ENCODE data around the gene RSRC1.

The RSRC1 gene

GRCh38 chr3:158085358-158085757 lies 24.5 kb upstream of the RSRC1 start:
- no peak overlapping the region for H3K4me3 ChIP-seq (ENCODE audit: low read depth, low read length)
- no peak for TF ChIP-seq CTCF (IDR thresholded peaks at IDR 0.05; ENCODE audit: low read depth, low read length)
- H3K36me3 ChIP-seq = no peaks in the 10 kb centered on the region

GRCh38 chr3:158085931-158086330 lies 24.0 kb upstream of the RSRC1 start:
- Histone ChIP-seq H3K4me3 (ENCODE audit: low read depth, low read length) (no peak overlapping the region), H3K36me3 (no peaks in the 10 kb centered on the region), H3K27me3 (no peaks in the 10 kb centered on the region), H3K4me1 (0 out of 2 replicates have a peak, but pooled peaks cover 5% of the 10 kb centered on the region), H3K9me3 (no peaks in the 10 kb centered on the region)
- TF ChIP-seq CTCF (IDR thresholded peaks at IDR 0.05; ENCODE audit: low read depth, low read length) = no peak
- no peak for DNase-seq

More at GRCh38 chr3:158085358-158085757, 24.5 kb upstream of the RSRC1 start:
- no peaks in the 10 kb centered on the region for H3K27me3 ChIP-seq
- 0 out of 2 replicates have a peak, but pooled peaks cover 5% of the 10 kb centered on the region for H3K4me1 ChIP-seq
- no peak for DNase-seq
- no peaks in the 10 kb centered on the region for H3K9me3 ChIP-seq

DNA sequence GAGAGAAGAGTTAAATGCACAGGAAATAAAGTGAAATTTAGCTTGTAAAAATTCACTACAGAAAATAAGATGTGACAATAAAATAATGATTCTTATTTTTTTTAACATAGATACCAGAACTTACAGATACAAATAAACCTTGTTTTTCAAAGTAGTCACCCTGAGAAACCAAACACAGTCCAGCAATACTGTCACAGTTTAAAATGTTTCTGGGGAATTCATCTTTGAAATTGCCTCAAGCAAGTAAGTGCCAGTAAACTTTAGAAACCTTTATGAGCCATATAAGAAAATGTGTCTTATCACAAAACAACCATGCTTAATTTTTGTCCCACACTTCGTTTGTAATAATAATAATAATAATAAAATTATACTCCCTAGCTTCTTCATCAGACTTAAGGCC lies 23.5 kb upstream of the RSRC1 start:
- no peak for DNase-seq
- Histone ChIP-seq H3K9me3 (no peaks in the 10 kb centered on the region), H3K36me3 (no peaks in the 10 kb centered on the region), H3K4me1 (0 out of 2 replicates have a peak, but pooled peaks cover 5% of the 10 kb centered on the region), H3K4me3 (ENCODE audit: low read depth, low read length) (no peak overlapping the region), H3K27me3 (no peaks in the 10 kb centered on the region)
- TF ChIP-seq CTCF (IDR thresholded peaks at IDR 0.05; ENCODE audit: low read depth, low read length) = no peak

DNA sequence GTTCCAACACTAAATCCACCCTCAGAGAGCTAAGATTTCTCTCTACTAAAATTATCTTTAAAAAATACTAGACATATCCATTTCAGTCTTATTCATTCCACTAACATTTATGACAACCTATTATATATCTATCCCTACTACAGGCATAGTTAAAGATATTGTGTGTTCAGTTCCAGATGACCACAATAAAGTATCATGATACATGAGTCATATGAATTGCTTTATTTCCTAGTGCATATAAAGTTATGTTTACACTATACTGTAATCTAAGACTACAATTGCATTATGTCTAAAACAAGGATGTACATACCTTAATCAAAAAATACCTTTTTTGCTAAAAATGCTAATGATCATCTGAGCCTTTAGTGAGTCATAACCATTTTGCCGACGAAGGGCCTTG lies 23.1 kb upstream of the RSRC1 start:
- TF ChIP-seq CTCF (IDR thresholded peaks at IDR 0.05; ENCODE audit: low read depth, low read length) = no peak

GRCh38 chr3:158091531-158091930 lies 18.4 kb upstream of the RSRC1 start:
- peaks cover 9% of the 10 kb centered on the region for H3K36me3 ChIP-seq
- peak; percentile 5; the same call in 1 of the 2 replicates for TF ChIP-seq CTCF (IDR thresholded peaks at IDR 0.05; ENCODE audit: low read depth, low read length)
- no peak overlapping the region for H3K4me3 ChIP-seq (ENCODE audit: low read depth, low read length)
- H3K9me3 ChIP-seq = no peaks in the 10 kb centered on the region; the same call in 1 of the 2 replicates
- H3K27me3 ChIP-seq = no peaks in the 10 kb centered on the region
- no peak for DNase-seq
- H3K4me1 ChIP-seq = no peaks in the 10 kb centered on the region

More for the DNA sequence above, 23.1 kb upstream of the RSRC1 start:
- Histone ChIP-seq H3K9me3 (no peaks in the 10 kb centered on the region), H3K4me1 (0 out of 2 replicates have a peak, but pooled peaks cover 5% of the 10 kb centered on the region), H3K27me3 (no peaks in the 10 kb centered on the region), H3K4me3 (ENCODE audit: low read depth, low read length) (no peak overlapping the region), H3K36me3 (no peaks in the 10 kb centered on the region)
- no peak for DNase-seq

GRCh38 chr3:158093526-158093925 lies 16.4 kb upstream of the RSRC1 start:
- no peak for DNase-seq
- no peaks in the 10 kb centered on the region; the same call in 1 of the 2 replicates for H3K9me3 ChIP-seq
- H3K36me3 ChIP-seq = peaks cover 26% of the 10 kb centered on the region
- H3K4me1 ChIP-seq = no peaks in the 10 kb centered on the region
- H3K4me3 ChIP-seq (ENCODE audit: low read depth, low read length) = no peak overlapping the region
- H3K27me3 ChIP-seq = no peaks in the 10 kb centered on the region
- no peak for TF ChIP-seq CTCF (IDR thresholded peaks at IDR 0.05; ENCODE audit: low read depth, low read length)
